Right cardiac atrium (tissue), 5 donors: ENCODE data around the gene ATP2C1. TPM values are rescaled to one million over a fixed set of nuclear protein-coding genes. Genes with fewer than 3 reads are reported as not detected.

ENCODE experiments used
- ATAC-seq, 2 donors: fragments of 200-7000 bp; cut with Tn5 transposase; one replicate each; pipeline versions ENCODE4 v1.8.0 to v1.9.1; 2020; ENCODE audit warnings: moderate library complexity in 2 of 2, mild to moderate bottlenecking in 1 of 2
- DNase-seq, 3 donors: peaks; one replicate each; pipeline ENCODE4 v3.0.0-alpha.2; 2020
- H3K27ac ChIP-seq: one replicate; pipeline ENCODE4 v1.5.1; 2013; ENCODE audit warnings: mild to moderate bottlenecking, low read length, control low read depth, moderate library complexity
- H3K27me3 ChIP-seq: one replicate; pipeline ENCODE4 v1.6.1; 2013; ENCODE audit not compliant: control insufficient read depth, insufficient read depth
- H3K4me1 ChIP-seq: one replicate; pipeline ENCODE4 v1.6.1; 2013; ENCODE audit warnings: low read length; ENCODE audit not compliant: control insufficient read depth, insufficient read depth
- H3K4me3 ChIP-seq: one replicate; pipeline ENCODE4 v1.5.1; 2013; ENCODE audit warnings: low read length, control low read depth
- H3K9me3 ChIP-seq: one replicate; pipeline ENCODE4 v1.6.1; 2013; ENCODE audit warnings: low read length; ENCODE audit not compliant: control insufficient read depth
- WGBS: extraction: QIAGEN DNeasy Blood & Tissue Kit; methylation state at CpG from one replicate; pipeline ENCODE4 v1.1.7; 2013; 5-methylcytosine and 5-hydroxymethylcytosine counted together
- intact Hi-C, 4 donors: fragments of 100-400 bp; cut with DNase I; formaldehyde crosslinking; loops; one replicate each; pipeline versions ENCODE4 v1.11.0 to v1.14.0; 2022 to 2023
- polyA plus RNA-seq: library from polyadenylated mRNA; stranded (reverse); fragments of 200-250 nt; gene quantifications from one replicate; pipeline ENCODE4 v1.2.3, GENCODE V29; 2013
- total RNA-seq, 4 donors: library from RNA; stranded (reverse); fragmentation: NEBNext Ultra II Directional; extraction: Animal tissue kit (Norgen Biotek cat#: 25700); gene quantifications; one replicate each; pipeline ENCODE4 v1.2.1, GENCODE V29; 2021
- donor health status: healthy with polysubstance abuse.
- donor health status: DM: no; HTN: yes; CAD: no.
- donor health status: DM: no; HTN: no; CAD: no.
- donor health status: DM: no; HTN: yes; CAD: no; lungs with severe emphysema.
- donor health status: DM: yes; HTN: yes; CAD: no.

Gene ATP2C1
- total and polyA plus RNA-seq, 5 donors: 33.3 to 59.8 (median 56.6) TPM

GRCh38 chr3:130939753-130940152, 45.9 kb downstream of the ATP2C1 start:
- Histone ChIP-seq H3K4me1 (no peaks in the 10 kb centered on the region), H3K27me3 (no peaks in the 10 kb centered on the region), H3K27ac (no peak overlapping the region), H3K4me3 (no peak overlapping the region), H3K9me3 (no peaks in the 10 kb centered on the region)
- DNase-seq (no peak), ATAC-seq (peak in 1 of 2 donors; percentile 40)
- intact Hi-C loops: no loop called here

GRCh38 chr3:130941793-130942192, 47.9 kb downstream of the ATP2C1 start:
- Histone ChIP-seq H3K9me3 (no peaks in the 10 kb centered on the region), H3K4me3 (no peak overlapping the region), H3K27ac (no peak overlapping the region), H3K4me1 (no peaks in the 10 kb centered on the region), H3K27me3 (no peaks in the 10 kb centered on the region)
- intact Hi-C loops: no loop called here
- ATAC-seq (no peak), DNase-seq (no peak)

GRCh38 chr3:130946882-130947281, 53.0 kb downstream of the ATP2C1 start:
- Histone ChIP-seq H3K27ac (no peak overlapping the region), H3K27me3 (no peaks in the 10 kb centered on the region), H3K4me1 (no peaks in the 10 kb centered on the region), H3K9me3 (no peaks in the 10 kb centered on the region), H3K4me3 (no peak overlapping the region)
- ATAC-seq (no peak), DNase-seq (no peak)
- 94% methylated on average over 3 of the region's 3 CpGs for WGBS
- intact Hi-C loops: no loop called here

GRCh38 chr3:130948001-130948773, 54.3 kb downstream of the ATP2C1 start:
- DNase-seq (no peak), ATAC-seq (no peak)
- H3K4me3 ChIP-seq: no peak overlapping the region
- H3K27ac ChIP-seq: no peak overlapping the region
- WGBS: 99% methylated on average over 2 of the region's 2 CpGs
- intact Hi-C loops: no loop called here
- no peaks in the 10 kb centered on the region for H3K27me3 ChIP-seq
- H3K4me1 ChIP-seq: no peaks in the 10 kb centered on the region
- H3K9me3 ChIP-seq: no peaks in the 10 kb centered on the region

GRCh38 chr3:130948929-130949328, 55.0 kb downstream of the ATP2C1 start:
- H3K27ac ChIP-seq: no peak overlapping the region
- no peaks in the 10 kb centered on the region for H3K9me3 ChIP-seq
- intact Hi-C loops: no loop called here
- no peaks in the 10 kb centered on the region for H3K27me3 ChIP-seq
- no peak overlapping the region for H3K4me3 ChIP-seq
- ATAC-seq (no peak), DNase-seq (no peak)
- 96% methylated on average over 3 of the region's 3 CpGs for WGBS
- H3K4me1 ChIP-seq: no peaks in the 10 kb centered on the region

GRCh38 chr3:130950124-130950523, 56.2 kb downstream of the ATP2C1 start:
- ATAC-seq: no peak
- Histone ChIP-seq H3K27ac (no peak overlapping the region), H3K4me3 (no peak overlapping the region), H3K9me3 (no peaks in the 10 kb centered on the region), H3K4me1 (no peaks in the 10 kb centered on the region), H3K27me3 (no peaks in the 10 kb centered on the region)
- intact Hi-C loops: no loop called here
- no peak for DNase-seq
- WGBS: 87% methylated on average over 2 of the region's 2 CpGs

- Histone ChIP-seq H3K4me1 (no peaks in the 10 kb centered on the region), H3K4me3 (no peak overlapping the region)
- no peak for ATAC-seq
These were observed 56.8 kb downstream of the ATP2C1 start for GRCh38 chr3:130950641-130951040.

GRCh38 chr3:130955481-130955880, 61.6 kb downstream of the ATP2C1 start:
- no peaks in the 10 kb centered on the region for H3K27me3 ChIP-seq
- ATAC-seq: no peak
- intact Hi-C loops: no loop called here
- no peak for DNase-seq
- no peak overlapping the region for H3K27ac ChIP-seq
- no peak overlapping the region for H3K4me3 ChIP-seq
- 93% methylated on average over 5 of the region's 5 CpGs for WGBS
- H3K4me1 ChIP-seq: no peaks in the 10 kb centered on the region
- no peaks in the 10 kb centered on the region for H3K9me3 ChIP-seq

More at GRCh38 chr3:130950641-130951040, 56.8 kb downstream of the ATP2C1 start:
- Histone ChIP-seq H3K27ac (no peak overlapping the region), H3K9me3 (no peaks in the 10 kb centered on the region), H3K27me3 (no peaks in the 10 kb centered on the region)
- intact Hi-C loops: no loop called here
- DNase-seq: no peak

- no peaks in the 10 kb centered on the region for H3K9me3 ChIP-seq
- ATAC-seq (no peak), DNase-seq (no peak)
- WGBS: 88% methylated on average over 1 of the region's 1 CpG
- H3K4me1 ChIP-seq: no peaks in the 10 kb centered on the region
- intact Hi-C loops: no loop called here
- H3K4me3 ChIP-seq: no peak overlapping the region
- no peak overlapping the region for H3K27ac ChIP-seq
- no peaks in the 10 kb centered on the region for H3K27me3 ChIP-seq
These were observed 62.4 kb downstream of the ATP2C1 start for GRCh38 chr3:130956281-130956680.

GRCh38 chr3:130956721-130957120, 62.8 kb downstream of the ATP2C1 start:
- no peaks in the 10 kb centered on the region for H3K9me3 ChIP-seq
- H3K4me3 ChIP-seq: no peak overlapping the region
- intact Hi-C loops: no loop called here
- H3K27me3 ChIP-seq: no peaks in the 10 kb centered on the region
- 87% methylated on average over 3 of the region's 3 CpGs for WGBS
- H3K27ac ChIP-seq: no peak overlapping the region
- no peaks in the 10 kb centered on the region for H3K4me1 ChIP-seq
- DNase-seq: no peak
- ATAC-seq: no peak

GRCh38 chr3:130960139-130960795, 66.4 kb downstream of the ATP2C1 start:
- Histone ChIP-seq H3K4me3 (no peak overlapping the region), H3K9me3 (no peaks in the 10 kb centered on the region), H3K4me1 (no peaks in the 10 kb centered on the region), H3K27ac (no peak overlapping the region), H3K27me3 (no peaks in the 10 kb centered on the region)
- ATAC-seq: no peak
- WGBS: 94% methylated on average over 5 of the region's 5 CpGs
- no peak for DNase-seq
- intact Hi-C loops: no loop called here
